Heart left ventricle (tissue), 13 donors: ENCODE data around the gene OPN1LW.

Experiments used
- CTCF ChIP-seq, 12 donors: fragments of 200-600 bp; sonication (generic) in 4 of 12; IDR thresholded peaks; one replicate each; pipeline versions ENCODE4 v1.5.0 to v1.8.0; 2018 to 2022; ENCODE audit warnings: antibody characterized with exemption in 12 of 12, mild to moderate bottlenecking in 5 of 12
- POLR2A ChIP-seq, 2 donors: fragments of 450-650 bp; IDR thresholded peaks; one replicate each; pipeline ENCODE4 v1.6.1; 2017; ENCODE audit warnings: antibody characterized with exemption in 2 of 2, mild to moderate bottlenecking in 2 of 2, moderate library complexity in 2 of 2
- donor health status: ischemic (EF 13 %, LVEDD 7.1; RV severe dilation, severe dysfunction).
- donor health status: DM: no; HTN: yes; CAD: no.
- donor health status: DM: no; HTN: no; CAD: no.
- donor health status: ischemic (EF 25% LVEDD 6.9; RV normal size, moderate dysfunction).
- donor health status: ischemic (EF 25% LVEDD 5.7; RV mildly dilated, moderate dysfunction).
- donor health status: ischemic (EF 35%, LVEDD 5.7; RV mildly dilated, moderate dysfunction).
- donor health status: nonischemic (EF 11% LVEDD 7.7; RV severe dilation, severe dysfunction).
- donor health status: DM: yes; HTN: yes; CAD: no.
- donor health status: PGD.
- donor health status: ischemic (EF 29% LVEDD 5.4; RV normal size, mild dysfunction).
- donor health status: nonischemic (EF 23%, LVEDD 6.1; RV moderate dilation, normal function).

GRCh38 chrX:154098551-154098950, 45.5 kb upstream of the OPN1LW start:
- no peak for TF ChIP-seq CTCF (IDR thresholded peaks at IDR 0.05)
- TF ChIP-seq POLR2A (IDR thresholded peaks at IDR 0.05), result no peak
